Activated CD8-positive, alpha-beta memory T cell treated with anti-CD3 and anti-CD28 coated beads, Interleukin-2, amount 10 ng/mL, durations not matched to agents 7 days and 5 days (primary cell): ENCODE data around the gene GALM. TPM values are rescaled to one million over a fixed set of nuclear protein-coding genes. Genes with fewer than 3 reads are reported as not detected.
"Not testable (repeated sequence)": the region's sequence is repeated elsewhere in the genome, so short reads cannot be mapped to it uniquely, and the experiment has no call there.

ENCODE experiments used
- ATAC-seq: fragments of 150-1000 bp; cut with Tn5 transposase; one replicate; pipeline ENCODE4 v1.10.0; 2021; ENCODE audit warnings: moderate library complexity
- CTCF ChIA-PET: fragments of 350-600 bp; sonication (Branson Sonifier 250); formaldehyde crosslinking; loops from one replicate; lab custom pipeline; 2021; ENCODE audit warnings: antibody characterized with exemption; lab: Charles Lee
- DNase-seq: peaks from one replicate; pipeline ENCODE4 v3.0.0-alpha.2; 2020
- H3K27ac Mint-ChIP-seq: one replicate; pipeline ENCODE4 v1.8.0; 2021; ENCODE audit warnings: mild to moderate bottlenecking, mixed read lengths
- H3K27me3 Mint-ChIP-seq: one replicate; pipeline ENCODE4 v1.8.0; 2021; ENCODE audit warnings: mixed read lengths
- H3K36me3 Mint-ChIP-seq: one replicate; pipeline ENCODE4 v1.8.0; 2021; ENCODE audit warnings: mild to moderate bottlenecking, mixed read lengths
- H3K4me1 Mint-ChIP-seq: one replicate; pipeline ENCODE4 v1.8.0; 2021; ENCODE audit warnings: mixed read lengths
- H3K4me3 Mint-ChIP-seq: one replicate; pipeline ENCODE4 v1.8.0; 2021; ENCODE audit warnings: mild to moderate bottlenecking, moderate library complexity, mixed read lengths
- H3K9me3 Mint-ChIP-seq: one replicate; pipeline ENCODE4 v1.8.0; 2022; ENCODE audit warnings: low read depth, mixed read lengths
- total RNA-seq, 2 experiments: library from RNA; stranded (reverse); gene quantifications; one replicate each; pipeline ENCODE4 v1.2.3, GENCODE V29; 2021

The GALM gene
- total RNA-seq, 2 experiments from 2014 or later: 67.1 to 86.0 TPM

DNA sequence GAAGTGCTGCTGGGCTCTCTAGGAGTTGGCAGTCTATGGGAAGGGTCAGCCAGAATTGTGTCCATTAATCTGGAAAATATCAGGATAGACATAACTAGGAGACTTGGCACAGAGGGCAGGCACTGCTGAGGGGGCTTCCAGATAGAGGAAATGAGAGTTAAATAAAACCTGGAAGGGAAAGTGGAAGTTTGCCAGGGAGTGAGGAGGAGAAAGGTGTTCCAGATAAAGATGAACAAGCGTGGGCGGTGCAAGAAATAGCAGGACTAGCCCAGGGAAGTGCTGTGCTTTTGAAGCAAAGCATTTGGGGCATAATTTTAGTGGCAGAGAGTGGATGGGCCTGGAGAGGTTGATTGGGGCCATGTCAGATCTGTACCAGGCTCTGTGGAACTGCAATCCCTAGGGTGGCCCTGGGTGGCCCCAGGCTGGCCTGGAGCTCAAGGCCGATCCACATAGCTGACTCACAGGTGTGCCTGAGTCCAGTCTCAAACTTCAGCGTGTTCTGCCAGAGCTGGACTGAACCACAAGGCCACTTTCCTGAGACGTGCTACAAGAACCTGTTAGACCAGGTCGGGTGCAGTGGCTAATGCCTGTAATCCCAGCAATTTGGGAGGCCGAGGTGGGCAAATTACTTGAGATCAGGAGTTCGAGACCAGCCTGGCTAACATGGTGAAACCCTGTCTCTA lies 26.9 kb downstream of the GALM start:
- CTCF ChIA-PET: interaction anchor here (0.9 to 3.5 kb wide), 5 partner anchors 11 to 111 kb away, joined by 3 to 12 read pairs (median 5); partner anchors contain the start of gene HNRNPLL
- Mint-ChIP-seq H3K9me3 (no peaks in the 10 kb centered on the region), H3K4me3 (no peak overlapping the region), H3K27me3 (no peaks in the 10 kb centered on the region), H3K27ac (peak overlapping the region; percentile 68), H3K36me3 (peaks cover 61% of the 10 kb centered on the region), H3K4me1 (peaks cover 73% of the 10 kb centered on the region)
- ATAC-seq (no peak), DNase-seq (no peak)

DNA sequence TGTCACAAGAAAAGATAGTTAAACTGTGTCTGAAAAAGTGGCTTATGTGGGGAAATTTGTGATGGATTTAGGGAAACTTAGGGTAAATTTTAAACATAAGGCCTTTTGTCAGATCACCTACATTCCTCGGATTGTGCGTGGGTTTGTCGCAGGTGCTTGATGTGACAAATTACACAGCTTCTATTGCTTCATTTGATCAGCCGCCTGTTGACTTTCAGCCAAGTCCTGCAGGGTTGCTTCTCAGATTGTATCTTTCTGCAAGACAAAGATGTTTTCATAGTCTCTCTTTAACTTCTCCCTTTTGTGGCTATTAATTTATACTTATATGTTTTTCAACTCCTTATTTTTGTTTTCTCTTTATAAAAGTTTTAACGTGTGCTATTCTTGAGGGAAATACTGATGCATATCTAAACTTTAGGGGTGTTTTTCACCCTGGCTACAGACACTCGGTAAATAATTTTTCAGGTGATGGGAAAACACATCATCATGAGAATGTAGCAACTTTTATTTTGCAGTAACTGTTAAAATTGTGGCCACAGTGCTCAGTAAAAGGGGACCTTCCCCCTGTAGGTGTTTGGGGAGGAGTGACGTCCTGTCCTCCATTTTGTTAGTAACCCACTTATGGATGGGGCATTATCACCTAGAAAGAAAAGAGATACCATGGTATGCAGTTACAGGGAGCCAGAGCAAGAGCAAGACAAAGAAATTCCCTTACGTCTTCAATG lies 31.4 kb downstream of the GALM start:
- Mint-ChIP-seq H3K9me3 (no peaks in the 10 kb centered on the region), H3K4me1 (peaks cover 76% of the 10 kb centered on the region), H3K36me3 (peaks cover 50% of the 10 kb centered on the region), H3K4me3 (peak overlapping the region; percentile 38), H3K27me3 (no peaks in the 10 kb centered on the region), H3K27ac (peak overlapping the region; percentile 86)
- CTCF ChIA-PET: interaction anchor here (0.8 to 2.8 kb wide), 7 partner anchors 16 to 115 kb away, joined by 3 to 8 read pairs (median 5); no protein-coding TSS in a partner anchor
- DNase-seq (no peak), ATAC-seq (peak; percentile 28)

DNA sequence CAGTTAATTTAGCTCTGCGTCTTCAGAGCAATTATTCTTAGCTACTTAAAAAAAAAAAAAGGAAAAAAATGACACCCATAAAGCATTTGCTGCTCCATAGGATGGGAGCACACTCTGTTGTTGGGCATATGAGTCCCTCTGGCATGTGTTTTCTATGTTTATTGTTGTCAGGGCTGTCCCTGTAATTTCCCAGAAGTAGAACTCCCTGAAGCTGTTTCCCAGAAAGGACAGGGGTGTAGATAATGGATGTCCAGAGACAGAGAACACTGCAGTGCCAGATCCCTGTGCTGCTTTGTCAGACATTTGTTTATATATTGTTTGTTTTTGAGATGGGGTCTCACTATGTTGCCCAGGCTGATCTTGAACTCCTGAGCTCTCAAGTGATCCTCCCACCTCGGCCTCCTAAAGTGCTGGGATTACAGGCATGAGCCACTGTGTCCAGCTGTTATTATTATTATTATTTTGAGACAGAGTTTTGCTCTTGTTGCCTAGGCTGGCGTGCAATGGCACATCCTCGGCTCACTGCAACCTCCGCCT lies 32.6 kb downstream of the GALM start:
- ATAC-seq (no peak), DNase-seq (no peak)
- CTCF ChIA-PET: interaction anchor here (0.8 to 2.8 kb wide), 8 partner anchors 17 to 531 kb away, joined by 3 to 8 read pairs (median 4); no protein-coding TSS in a partner anchor
- no peaks in the 10 kb centered on the region for H3K9me3 Mint-ChIP-seq
- H3K4me1 Mint-ChIP-seq: peaks cover 67% of the 10 kb centered on the region
- H3K36me3 Mint-ChIP-seq: peaks cover 49% of the 10 kb centered on the region
- peak overlapping the region; percentile 28 for H3K27ac Mint-ChIP-seq
- no peaks in the 10 kb centered on the region for H3K27me3 Mint-ChIP-seq
- no peak overlapping the region for H3K4me3 Mint-ChIP-seq

GRCh38 chr2:38700113-38700785 lies 34.3 kb downstream of the GALM start:
- CTCF ChIA-PET: interaction anchor here (0.8 to 1.6 kb wide), 5 partner anchors 9 to 126 kb away, joined by 3 to 4 read pairs (median 3); partner anchors contain the start of gene HNRNPLL
- no peaks in the 10 kb centered on the region for H3K27me3 Mint-ChIP-seq
- no peak for DNase-seq
- H3K4me1 Mint-ChIP-seq: peaks cover 60% of the 10 kb centered on the region
- peak overlapping the region; percentile 71 for H3K4me3 Mint-ChIP-seq
- no peaks in the 10 kb centered on the region for H3K9me3 Mint-ChIP-seq
- peak; percentile 84 for ATAC-seq
- peak overlapping the region; percentile 95 for H3K27ac Mint-ChIP-seq
- peaks cover 45% of the 10 kb centered on the region for H3K36me3 Mint-ChIP-seq

- H3K4me1 Mint-ChIP-seq: peaks cover 56% of the 10 kb centered on the region
- ATAC-seq: no peak
- peak overlapping the region; percentile 71 for H3K4me3 Mint-ChIP-seq
- peak overlapping the region; percentile 95 for H3K27ac Mint-ChIP-seq
- CTCF ChIA-PET: interaction anchor here (0.8 to 1.6 kb wide), 7 partner anchors 10 to 127 kb away, joined by 3 to 5 read pairs (median 3); partner anchors contain the start of gene HNRNPLL
- H3K27me3 Mint-ChIP-seq: no peaks in the 10 kb centered on the region
- H3K9me3 Mint-ChIP-seq: no peaks in the 10 kb centered on the region
- peaks cover 42% of the 10 kb centered on the region for H3K36me3 Mint-ChIP-seq
- DNase-seq: no peak
These were observed 35.1 kb downstream of the GALM start for GRCh38 chr2:38700881-38701458.

GRCh38 chr2:38701542-38701941 lies 35.6 kb downstream of the GALM start:
- Mint-ChIP-seq H3K4me3 (peak overlapping the region; percentile 9), H3K9me3 (no peaks in the 10 kb centered on the region), H3K27ac (peak overlapping the region; percentile 95), H3K27me3 (no peaks in the 10 kb centered on the region), H3K4me1 (peaks cover 55% of the 10 kb centered on the region), H3K36me3 (peaks cover 40% of the 10 kb centered on the region)
- CTCF ChIA-PET: interaction anchor here (0.8 to 1.2 kb wide), 3 partner anchors 34 to 120 kb away, joined by 3 to 5 read pairs (median 3); partner anchors contain the start of gene HNRNPLL
- ATAC-seq (no peak), DNase-seq (no peak)

DNA sequence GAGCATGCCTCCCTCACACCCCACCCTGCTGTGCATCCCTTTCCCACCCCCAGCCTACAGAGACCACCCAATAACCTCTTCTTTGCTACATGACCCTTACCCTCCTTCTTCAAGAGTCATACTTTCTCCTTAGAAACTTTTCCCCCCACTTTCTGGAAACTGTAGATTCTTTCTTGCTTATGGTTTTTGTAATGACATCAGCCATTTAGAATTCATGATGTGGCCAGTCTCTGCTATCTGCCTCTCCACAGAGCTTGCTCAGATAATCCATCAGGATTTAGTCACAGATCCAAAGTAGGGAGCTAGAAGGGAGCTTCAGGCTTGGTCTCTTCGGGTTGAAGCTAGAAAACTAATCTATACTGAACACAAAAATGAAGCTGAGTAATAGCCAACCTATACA lies 36.5 kb downstream of the GALM start:
- no peak for DNase-seq
- no peak for ATAC-seq
- H3K9me3 Mint-ChIP-seq: no peaks in the 10 kb centered on the region
- no peaks in the 10 kb centered on the region for H3K27me3 Mint-ChIP-seq
- no peak overlapping the region for H3K4me3 Mint-ChIP-seq
- H3K4me1 Mint-ChIP-seq: peaks cover 54% of the 10 kb centered on the region
- H3K36me3 Mint-ChIP-seq: peaks cover 43% of the 10 kb centered on the region
- CTCF ChIA-PET: interaction anchor here (0.8 kb wide), 1 partner anchor 121 kb away, joined by 3 read pairs; no protein-coding TSS in a partner anchor
- H3K27ac Mint-ChIP-seq: peak overlapping the region; percentile 78

- H3K36me3 Mint-ChIP-seq: peaks cover 40% of the 10 kb centered on the region
- not testable (repeated sequence) for ATAC-seq
These were observed 37.4 kb downstream of the GALM start for GRCh38 chr2:38703336-38703735.

GRCh38 chr2:38704664-38705063 lies 38.8 kb downstream of the GALM start:
- H3K36me3 Mint-ChIP-seq: peaks cover 38% of the 10 kb centered on the region
- no peaks in the 10 kb centered on the region for H3K9me3 Mint-ChIP-seq
- CTCF ChIA-PET: interaction anchor here (1.0 to 1.5 kb wide), 3 partner anchors 23 to 123 kb away, joined by 3 to 4 read pairs (median 3); no protein-coding TSS in a partner anchor
- no peak for ATAC-seq
- no peak for DNase-seq
- peaks cover 54% of the 10 kb centered on the region for H3K4me1 Mint-ChIP-seq
- no peak overlapping the region for H3K4me3 Mint-ChIP-seq
- no peak overlapping the region for H3K27ac Mint-ChIP-seq
- H3K27me3 Mint-ChIP-seq: no peaks in the 10 kb centered on the region

More at GRCh38 chr2:38703336-38703735, 37.4 kb downstream of the GALM start:
- H3K27ac Mint-ChIP-seq, H3K4me3 Mint-ChIP-seq, H3K27me3 Mint-ChIP-seq, DNase-seq, H3K9me3 Mint-ChIP-seq: not testable (repeated sequence)
- peaks cover 48% of the 10 kb centered on the region for H3K4me1 Mint-ChIP-seq
- CTCF ChIA-PET: interaction anchor here (1.5 kb wide), 1 partner anchor 22 kb away, joined by 4 read pairs; no protein-coding TSS in a partner anchor

GRCh38 chr2:38706846-38707345 lies 41.0 kb downstream of the GALM start:
- H3K36me3 Mint-ChIP-seq: peaks cover 43% of the 10 kb centered on the region
- CTCF ChIA-PET: interaction anchor here (1.5 to 4.3 kb wide), 2 partner anchors 105 to 125 kb away, joined by 8 to 17 read pairs; partner anchors contain the start of gene HNRNPLL

DNA sequence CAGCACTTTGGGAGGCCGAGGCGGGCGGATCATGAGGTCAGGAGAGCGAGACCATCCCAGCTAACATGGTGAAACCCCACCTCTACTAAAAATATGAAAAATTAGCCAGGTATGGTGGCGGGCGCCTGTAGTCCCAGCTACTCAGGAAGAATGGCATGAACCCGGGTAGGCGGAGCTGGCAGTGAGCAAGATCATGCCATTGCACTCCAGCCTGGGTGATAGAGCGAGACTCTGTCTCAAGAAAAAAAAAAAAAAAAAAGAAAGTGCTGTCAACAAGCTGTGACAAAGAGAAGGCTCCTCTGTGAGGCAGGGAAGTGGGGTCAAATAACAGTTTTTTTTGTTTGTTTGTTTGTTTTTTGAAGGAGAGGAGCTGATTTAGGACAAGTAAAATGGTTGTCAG lies 42.6 kb downstream of the GALM start:
- peaks cover 51% of the 10 kb centered on the region for H3K36me3 Mint-ChIP-seq
- DNase-seq, H3K27me3 Mint-ChIP-seq, H3K9me3 Mint-ChIP-seq: not testable (repeated sequence)
- H3K4me1 Mint-ChIP-seq: peaks cover 52% of the 10 kb centered on the region
- H3K27ac Mint-ChIP-seq: peak overlapping the region; percentile 85
- CTCF ChIA-PET: interaction anchor here (0.9 to 4.3 kb wide), 4 partner anchors 9 to 127 kb away, joined by 3 to 17 read pairs (median 4); no protein-coding TSS in a partner anchor
- H3K4me3 Mint-ChIP-seq: peak overlapping the region; percentile 49
- peak; percentile 32 for ATAC-seq

More at GRCh38 chr2:38706846-38707345, 41.0 kb downstream of the GALM start:
- ATAC-seq (no peak), DNase-seq (no peak)
- no peaks in the 10 kb centered on the region for H3K27me3 Mint-ChIP-seq
- peak overlapping the region; percentile 20 for H3K27ac Mint-ChIP-seq
- H3K4me1 Mint-ChIP-seq: peaks cover 46% of the 10 kb centered on the region
- no peak overlapping the region for H3K4me3 Mint-ChIP-seq
- H3K9me3 Mint-ChIP-seq: peaks cover 3% of the 10 kb centered on the region
